Sciatic nerve (tissue), 2 donors: Measurements from ENCODE around the gene ZNF248. TPM values are rescaled to one million over a fixed set of nuclear protein-coding genes. Genes with fewer than 3 reads are reported as not detected.

Experiments
- ATAC-seq: fragments of 200-7000 bp; cut with Tn5 transposase; one replicate; pipeline ENCODE4 v1.9.1; 2020; ENCODE audit warnings: mild to moderate bottlenecking, moderate library complexity
- DNase-seq: peaks from one replicate; pipeline ENCODE4 v3.0.0-alpha.2; 2020; ENCODE audit warnings: low spot score
- intact Hi-C: fragments of 100-400 bp; cut with DNase I; formaldehyde crosslinking; loops from one replicate; pipeline ENCODE4 v1.14.2; 2022
- total RNA-seq: library from RNA; stranded (reverse); fragmentation: NEBNext Ultra II Directional; extraction: Animal tissue kit (Norgen Biotek cat#: 25700); gene quantifications from one replicate; pipeline ENCODE4 v1.2.1, GENCODE V29; 2021
- donor health status: DM: no; HTN: no; CAD: no.
- donor health status: DM: no; HTN: no; CAD: no.

The ZNF248 gene
- total RNA-seq, 1 donor from 2014 or later: 22.3 TPM

- intact Hi-C loops: no loop called here
- DNase-seq: no peak
- no peak for ATAC-seq
Measured at GRCh38 chr10:37831495-37832333, 25.7 kb downstream of the ZNF248 start.

- no peak for DNase-seq
- ATAC-seq: no peak
- intact Hi-C loops: no loop called here
Measured at GRCh38 chr10:37826806-37827205, 30.6 kb downstream of the ZNF248 start.

- no peak for ATAC-seq
- no peak for DNase-seq
- intact Hi-C loops: no loop called here
Measured at GRCh38 chr10:37821237-37821636, 36.2 kb downstream of the ZNF248 start.

GRCh38 chr10:37819797-37820196 is 37.6 kb downstream of the ZNF248 start:
- ATAC-seq (no peak), DNase-seq (no peak)
- intact Hi-C loops: no loop called here

- DNase-seq (no peak), ATAC-seq (no peak)
- intact Hi-C loops: no loop called here
Measured at GRCh38 chr10:37816290-37816689, 41.1 kb downstream of the ZNF248 start.

GRCh38 chr10:37813763-37814162 is 43.6 kb downstream of the ZNF248 start:
- ATAC-seq (no peak), DNase-seq (no peak)
- intact Hi-C loops: no loop called here

- DNase-seq: no peak
- no peak for ATAC-seq
- intact Hi-C loops: no loop called here
Measured at GRCh38 chr10:37812290-37812689, 45.1 kb downstream of the ZNF248 start.

GRCh38 chr10:37803269-37803668 is 54.1 kb downstream of the ZNF248 start:
- no peak for DNase-seq
- ATAC-seq: no peak
- intact Hi-C loops: no loop called here

- ATAC-seq (no peak), DNase-seq (no peak)
- intact Hi-C loops: no loop called here
Measured at GRCh38 chr10:37801557-37801956, 55.9 kb downstream of the ZNF248 start.

GRCh38 chr10:37794305-37794976 is 63.0 kb downstream of the ZNF248 start:
- intact Hi-C loops: no loop called here
- no peak for DNase-seq
- no peak for ATAC-seq

- ATAC-seq: no peak
- no peak for DNase-seq
- intact Hi-C loops: no loop called here
Measured at GRCh38 chr10:37789590-37789989, 67.8 kb downstream of the ZNF248 start.

GRCh38 chr10:37784678-37785077 is 72.7 kb downstream of the ZNF248 start:
- intact Hi-C loops: no loop called here
- DNase-seq: no peak
- ATAC-seq: no peak

- ATAC-seq (no peak), DNase-seq (no peak)
- intact Hi-C loops: no loop called here
Measured at GRCh38 chr10:37780536-37780935, 76.9 kb downstream of the ZNF248 start.

- DNase-seq (no peak), ATAC-seq (no peak)
- intact Hi-C loops: no loop called here
Measured at GRCh38 chr10:37777056-37777455, 80.4 kb downstream of the ZNF248 start.

GRCh38 chr10:37775612-37776011 is 81.8 kb downstream of the ZNF248 start:
- DNase-seq (no peak), ATAC-seq (no peak)
- intact Hi-C loops: no loop called here

- ATAC-seq (no peak), DNase-seq (no peak)
- intact Hi-C loops: no loop called here
Measured at GRCh38 chr10:37774351-37774750, 83.1 kb downstream of the ZNF248 start.

GRCh38 chr10:37765216-37765615 is 92.2 kb downstream of the ZNF248 start:
- DNase-seq: no peak
- intact Hi-C loops: no loop called here
- ATAC-seq: no peak

- no peak for DNase-seq
- intact Hi-C loops: no loop called here
- no peak for ATAC-seq
Measured at GRCh38 chr10:37763132-37763531, 94.3 kb downstream of the ZNF248 start.

- DNase-seq: no peak
- ATAC-seq: no peak
Measured at GRCh38 chr10:37762287-37762686, 95.1 kb downstream of the ZNF248 start.

GRCh38 chr10:37760817-37761216 is 96.6 kb downstream of the ZNF248 start:
- DNase-seq (no peak), ATAC-seq (no peak)
- intact Hi-C loops: no loop called here

More at GRCh38 chr10:37762287-37762686, 95.1 kb downstream of the ZNF248 start:
- intact Hi-C loops: no loop called here

- no peak for DNase-seq
- no peak for ATAC-seq
- intact Hi-C loops: no loop called here
Measured at GRCh38 chr10:37758074-37758473, 99.3 kb downstream of the ZNF248 start.
